NCI-H774 (cell line): ENCODE measurements around the gene PTHLH.

Experiments
- DNase-seq: peaks from one replicate; lab custom pipeline; 2025; lab: John Stamatoyannopoulos, UW

PTHLH gene

GRCh38 chr12:27937768-27938167 lies 34.8 kb downstream of the PTHLH start:
- DNase-seq: no peak

GRCh38 chr12:27936196-27936595 lies 36.3 kb downstream of the PTHLH start:
- no peak for DNase-seq

- DNase-seq: no peak
Measured at GRCh38 chr12:27934276-27934675, 38.3 kb downstream of the PTHLH start.

GRCh38 chr12:27931390-27931789 lies 41.1 kb downstream of the PTHLH start:
- no peak for DNase-seq

GRCh38 chr12:27927347-27927746 lies 45.2 kb downstream of the PTHLH start:
- DNase-seq: no peak

- DNase-seq: no peak
Measured at GRCh38 chr12:27924350-27925135, 48.0 kb downstream of the PTHLH start.

- DNase-seq: no peak
Measured at GRCh38 chr12:27922531-27923139, 49.9 kb downstream of the PTHLH start.

GRCh38 chr12:27919671-27920235 lies 52.8 kb downstream of the PTHLH start:
- DNase-seq: no peak

GRCh38 chr12:27915536-27915935 lies 57.0 kb downstream of the PTHLH start:
- DNase-seq: no peak

- DNase-seq: no peak
Measured at GRCh38 chr12:27915021-27915420, 57.5 kb downstream of the PTHLH start.

- no peak for DNase-seq
Measured at GRCh38 chr12:27913999-27914614, 58.4 kb downstream of the PTHLH start.

GRCh38 chr12:27911397-27911796 lies 61.1 kb downstream of the PTHLH start:
- no peak for DNase-seq
